HepG2 (cell line): Measurements from ENCODE around the gene CTAGE9. TPM values are rescaled to one million over a fixed set of nuclear protein-coding genes. Genes with fewer than 3 reads are reported as not detected.
A peak's percentile ranks its signal among the peaks of the same experiment; 100 is the strongest.

Experiments
- ATAC-seq: fragments of 200-7000 bp; cut with Tn5 transposase; 3 replicates; pipeline ENCODE4 v1.9.1; 2020; ENCODE audit warnings: mild to moderate bottlenecking, moderate library complexity
- BruUV-seq: library from RNA; stranded (reverse); fragments of 400-500 nt; replicated peaks from 2 replicates; lab custom pipeline; 2021; lab: Mats Ljungman, UMichigan
- CTCF ChIA-PET: fragments of 300-600 bp; formaldehyde crosslinking; extraction: SDS; loops from one replicate; lab custom pipeline; 2021; ENCODE audit warnings: low total read pairs, inconsistent platforms, low intra/inter-chr PET ratio; lab: Yijun Ruan, JAX
- POLR2A ChIA-PET: fragments of 350-600 bp; sonication (Branson Sonifier 250); formaldehyde crosslinking; loops from one replicate; lab custom pipeline; 2020; ENCODE audit warnings: antibody characterized with exemption, inconsistent platforms; lab: Yijun Ruan, JAX
- DNase-seq: peaks from one replicate; pipeline ENCODE4 v3.0.0-alpha.2; 2015; ENCODE audit warnings: low spot score
- FAIRE-seq: peaks from 3 replicates; lab custom pipeline; 2011; peaks lifted over from hg19 to GRCh38; lab: Jason Lieb, UNC
- H2AFZ ChIP-seq: one replicate; pipeline ENCODE4 v1.6.1; 2011; ENCODE audit warnings: low read length, inconsistent platforms
- H3K27ac ChIP-seq: fragments of 300-600 bp; 3 replicates; pipeline ENCODE4 v1.8.0; 2011; ENCODE audit warnings: mixed run types, mild to moderate bottlenecking, mixed read lengths, low read length, inconsistent platforms; ENCODE audit not compliant: insufficient read depth; ENCODE audit errors: extremely low read length
- H3K27me3 ChIP-seq, 2 experiments: fragments of 200-600 bp in 1 of 2; 2 replicates in 1 of 2; 3 replicates in 1 of 2; pipeline versions ENCODE4 v1.6.0 to v1.8.0; 2011; ENCODE audit warnings: low read length in 2 of 2, mild to moderate bottlenecking in 2 of 2, moderate library complexity in 2 of 2, inconsistent platforms in 1 of 2; ENCODE audit not compliant: insufficient read depth in 2 of 2, control insufficient read depth in 1 of 2
- H3K36me3 ChIP-seq, 2 experiments: fragments of 200-600 bp in 1 of 2; replicated peaks in 1 of 2; 2 replicates in 1 of 2; 3 replicates in 1 of 2; pipeline versions ENCODE4 v1.5.1 to v1.8.0; 2011; ENCODE audit warnings: low read length in 2 of 2, inconsistent platforms in 1 of 2; ENCODE audit not compliant: insufficient read depth in 2 of 2, control insufficient read depth in 1 of 2
- H3K4me1 ChIP-seq: 2 replicates; pipeline ENCODE4 v1.5.1; 2012; ENCODE audit warnings: low read length, inconsistent platforms; ENCODE audit not compliant: insufficient read depth
- H3K4me2 ChIP-seq: 2 replicates; pipeline ENCODE4 v1.6.0; 2011; ENCODE audit warnings: low read depth, low read length, inconsistent platforms
- H3K4me3 ChIP-seq, 3 experiments: fragments of 200-600 bp in 1 of 3; sonication (generic), shearing (Covaris generic) in 1 of 3; replicated peaks in 1 of 3; 2 replicates each; pipeline ENCODE4 v1.5.1; 2011 to 2016; ENCODE audit warnings: low read length in 3 of 3, inconsistent platforms in 2 of 3, low read depth in 2 of 3, mild to moderate bottlenecking in 2 of 3, control low read depth in 1 of 3, mixed read lengths in 1 of 3; ENCODE audit not compliant: insufficient read depth in 1 of 3
- H3K79me2 ChIP-seq: one replicate; pipeline ENCODE4 v1.6.1; 2011; ENCODE audit warnings: low read length, inconsistent platforms; ENCODE audit not compliant: insufficient read depth
- H3K9ac ChIP-seq: 2 replicates; pipeline ENCODE4 v1.6.0; 2011; ENCODE audit warnings: mild to moderate bottlenecking, low read depth, low read length, inconsistent platforms; ENCODE audit not compliant: insufficient read depth
- H3K9me3 ChIP-seq: 2 replicates; pipeline ENCODE4 v1.5.1; 2012; ENCODE audit warnings: mild to moderate bottlenecking, low read length
- H4K20me1 ChIP-seq: 2 replicates; pipeline ENCODE4 v1.6.0; 2011; ENCODE audit warnings: inconsistent platforms, mild to moderate bottlenecking, low read length, moderate library complexity; ENCODE audit not compliant: insufficient read depth
- CEBPB ChIP-seq: IDR thresholded peaks from 2 replicates; pipeline ENCODE4 v1.6.1; 2011; ENCODE audit warnings: low read depth, low read length, improper control_type of control experiment, borderline replicate concordance
- DMAP1 ChIP-seq: IDR thresholded peaks from 2 replicates; pipeline ENCODE4 v1.6.1; 2016
- PHF5A ChIP-seq: IDR thresholded peaks from one replicate; pipeline ENCODE4 v1.6.1; 2018; ENCODE audit warnings: low read depth, missing genetic modification reagents; ENCODE audit not compliant: unreplicated experiment
- ZBTB40 ChIP-seq, 2 experiments: fragments of 450-650 bp in 1 of 2; sonication (generic) in 1 of 2; formaldehyde crosslinking in 1 of 2; IDR thresholded peaks; 2 replicates each; pipeline versions ENCODE4 v1.6.1 to v1.8.0; 2016 to 2022; ENCODE audit warnings: antibody characterized with exemption in 1 of 2, mild to moderate bottlenecking in 1 of 2, missing genetic modification reagents in 1 of 2
- ZNF343 ChIP-seq: sonication (generic); formaldehyde crosslinking; IDR thresholded peaks from 2 replicates; pipeline ENCODE4 v1.4.0; 2020; ENCODE audit warnings: mild to moderate bottlenecking, missing genetic modification reagents
- WGBS: methylation state at CpG from one replicate; pipeline ENCODE4 v1.1.6; 2017; ENCODE audit warnings: low lambda C conversion rate; 5-methylcytosine and 5-hydroxymethylcytosine counted together
- in situ Hi-C: cut with HindIII; loops from 2 replicates; pipeline ENCODE4 v1.10.0; 2017; ENCODE audit warnings: low pct_unique_long_range_greater_than_20kb; ENCODE audit not compliant: extremely low pct_ligation_motif_present
- intact Hi-C: fragments of 100-400 bp; cut with micrococcal nuclease; formaldehyde crosslinking; loops from one replicate; pipeline ENCODE4 v1.10.0; 2022; ENCODE audit not compliant: unreplicated experiment
- polyA plus RNA-seq, 8 experiments: library from polyadenylated mRNA; depleted of rRNA in 3 of 8; stranded (reverse) in 7 of 8; unstranded in 1 of 8; fragments of >200 nt; fragmentation: Illumina TruSeq in 4 of 8; extraction: Trizol in 4 of 8; gene quantifications; 2 replicates each; pipeline versions ENCODE4 v1.2.1 to v1.2.3, GENCODE V29; 2011 to 2016; ENCODE audit warnings: low read depth in 4 of 8, missing spikeins in 1 of 8, mixed read lengths in 1 of 8; ENCODE audit not compliant: insufficient read depth in 1 of 8
- total RNA-seq, 5 experiments: library from RNA; depleted of rRNA; stranded (reverse); fragments of >200 nt; fragmentation: Illumina TruSeq; extraction: Trizol; gene quantifications; 2 replicates each; pipeline ENCODE4 v1.2.3, GENCODE V29; 2016; ENCODE audit warnings: low read depth in 1 of 5

Gene CTAGE9
- total and polyA plus RNA-seq, 2 of the 13 experiments (the other 11 are each of a cell fraction or from before 2014, with no cell fraction given), result not detected

GRCh38 chr6:131749023-131749422, 38.2 kb upstream of the CTAGE9 start:
- FAIRE-seq (no peak), ATAC-seq (no peak), DNase-seq (no peak)
- H3K4me1 ChIP-seq, result peaks cover 37% of the 10 kb centered on the region
- no peaks in the 10 kb centered on the region for H3K27me3 ChIP-seq
- intact Hi-C loops (no loop called here), in situ Hi-C loops (no loop called here)
- H3K36me3 ChIP-seq, result peaks cover 0 to 1% of the 10 kb centered on the region in 2 experiments; a peak in 1 of 5 replicates
- WGBS, result 97% methylated on average over 7 of the region's 7 CpGs
- no peaks in the 10 kb centered on the region for H4K20me1 ChIP-seq
- H3K9me3 ChIP-seq, result no peaks in the 10 kb centered on the region
- no peak overlapping the region for H3K9ac ChIP-seq
- H2AFZ ChIP-seq, result no peak overlapping the region
- no peaks in the 10 kb centered on the region for H3K79me2 ChIP-seq
- H3K4me2 ChIP-seq, result no peak overlapping the region
- CTCF ChIA-PET, result no interaction called here
- POLR2A ChIA-PET, result no interaction called here
- TF ChIP-seq CEBPB, result peak; percentile 55; the same call in 1 of the 2 replicates
- TF ChIP-seq PHF5A (CRISPR knock-in tag), result no peak
- no peak overlapping the region for H3K4me3 ChIP-seq
- BruUV-seq, result no TSS peak
- no peak overlapping the region for H3K27ac ChIP-seq

DNA sequence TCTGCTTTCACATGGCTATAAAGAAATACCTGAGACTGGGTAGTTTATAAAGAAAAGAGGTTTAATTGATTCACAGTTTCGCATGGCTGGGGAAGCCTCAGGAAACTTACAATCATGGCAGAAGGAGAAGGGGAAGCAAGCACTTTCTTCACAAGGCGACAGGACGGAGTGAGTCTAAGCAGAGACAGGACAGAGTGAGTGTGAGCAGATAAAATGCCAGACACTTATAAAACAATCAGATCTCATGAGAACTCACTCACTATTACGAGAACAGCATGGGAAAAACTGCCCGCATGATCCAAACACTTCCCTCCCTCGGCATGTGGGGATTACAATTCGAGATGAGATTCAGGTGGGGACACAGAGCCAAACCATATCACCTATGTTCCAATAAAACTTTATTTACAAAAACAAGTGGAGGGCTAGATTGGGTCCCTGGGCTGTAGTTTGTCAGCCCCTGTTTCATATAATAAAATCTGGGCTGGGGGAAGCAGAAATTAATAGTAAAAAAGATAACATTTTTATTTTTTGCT, 37.1 kb upstream of the CTAGE9 start:
- intact Hi-C loops (no loop called here), in situ Hi-C loops (no loop called here)
- Histone ChIP-seq H4K20me1 (no peaks in the 10 kb centered on the region), H3K9ac (no peak overlapping the region), H3K4me2 (no peak overlapping the region), H3K27ac (no peak overlapping the region), H3K4me1 (peaks cover 35% of the 10 kb centered on the region), H3K4me3 (no peak overlapping the region), H3K36me3 (peaks cover 0 to 3% of the 10 kb centered on the region in 2 experiments; a peak in 2 of 5 replicates), H3K27me3 (no peaks in the 10 kb centered on the region), H3K79me2 (no peaks in the 10 kb centered on the region)
- ChIA-PET POLR2A (no interaction called here), CTCF (no interaction called here)
- BruUV-seq, result no TSS peak
- no peak for DNase-seq
- FAIRE-seq, result no peak
- WGBS, result 97% methylated on average over 7 of the region's 7 CpGs
- TF ChIP-seq DMAP1, result no peak
- peak; percentile 45 for TF ChIP-seq ZBTB40 (IDR thresholded peaks at IDR 0.05)
- TF ChIP-seq ZBTB40 (CRISPR knock-in tag; IDR thresholded peaks at IDR 0.05), result peak; percentile 99
- no peak for TF ChIP-seq ZNF343 (CRISPR knock-in tag)
- TF ChIP-seq, all 625 proteins: peak for 1
- no peak overlapping the region for H2AFZ ChIP-seq
- no peak for ATAC-seq
- no peaks in the 10 kb centered on the region for H3K9me3 ChIP-seq
